Stimulated activated CD8-positive, alpha-beta memory T cell treated with anti-CD3 and anti-CD28 coated beads, Interleukin-7, amount 100 ng/mL, for 1 hour (primary cell): ENCODE measurements around the gene RND2.
"Not testable (repeated sequence)": the region's sequence is repeated elsewhere in the genome, so short reads cannot be mapped to it uniquely, and the experiment has no call there.

Experiments used
- DNase-seq, 2 donors: peaks; one replicate each; pipeline ENCODE4 v3.0.0-alpha.2; 2020; ENCODE audit warnings: low read depth in 2 of 2

The RND2 gene

DNA sequence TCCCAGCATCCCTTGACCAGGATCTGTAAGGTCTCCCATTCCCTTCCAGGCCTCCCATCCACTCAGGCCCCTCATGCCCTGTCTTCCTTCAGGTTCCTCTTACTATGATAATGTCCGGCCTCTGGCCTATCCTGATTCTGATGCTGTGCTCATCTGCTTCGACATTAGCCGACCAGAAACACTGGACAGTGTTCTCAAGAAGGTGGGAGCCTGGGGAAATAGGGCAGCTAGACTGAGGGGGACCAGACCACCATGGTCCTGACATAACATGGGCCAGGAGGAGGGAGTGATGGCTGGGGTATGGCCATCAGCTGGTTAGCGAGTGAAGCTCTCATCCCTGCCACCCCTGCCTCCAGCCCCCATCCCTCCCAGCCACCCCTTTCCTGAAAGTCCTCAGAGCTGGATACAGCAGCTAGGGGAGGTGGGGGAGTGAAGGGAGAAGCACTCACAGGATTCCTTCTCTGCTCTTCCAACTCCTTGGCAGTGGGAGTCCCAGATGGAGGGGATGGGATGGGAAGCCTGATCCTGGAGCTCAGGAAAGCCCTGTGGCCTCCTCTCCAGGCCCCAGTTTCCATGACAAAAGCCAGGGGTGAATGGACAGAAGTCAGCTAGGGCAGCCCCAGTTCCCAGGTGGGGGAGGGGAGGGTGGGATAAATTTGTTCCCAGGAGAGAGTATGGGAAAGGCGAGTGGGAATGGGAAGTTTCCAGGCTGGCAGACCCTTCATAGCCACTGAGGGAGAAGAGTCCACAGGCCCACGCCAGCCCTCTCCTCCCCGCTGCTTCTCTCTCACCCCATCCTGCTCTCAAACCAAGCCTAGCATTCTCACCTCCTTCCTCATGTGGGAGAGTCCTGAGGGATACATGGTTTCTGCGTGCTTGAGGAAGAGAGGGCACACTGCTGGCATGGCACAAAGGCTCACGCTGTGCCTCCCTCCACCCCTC is 2.3 kb downstream of the RND2 start:
- no peak for DNase-seq

GRCh38 chr17:43028221-43028861 is 3.3 kb downstream of the RND2 start:
- DNase-seq = no peak

DNA sequence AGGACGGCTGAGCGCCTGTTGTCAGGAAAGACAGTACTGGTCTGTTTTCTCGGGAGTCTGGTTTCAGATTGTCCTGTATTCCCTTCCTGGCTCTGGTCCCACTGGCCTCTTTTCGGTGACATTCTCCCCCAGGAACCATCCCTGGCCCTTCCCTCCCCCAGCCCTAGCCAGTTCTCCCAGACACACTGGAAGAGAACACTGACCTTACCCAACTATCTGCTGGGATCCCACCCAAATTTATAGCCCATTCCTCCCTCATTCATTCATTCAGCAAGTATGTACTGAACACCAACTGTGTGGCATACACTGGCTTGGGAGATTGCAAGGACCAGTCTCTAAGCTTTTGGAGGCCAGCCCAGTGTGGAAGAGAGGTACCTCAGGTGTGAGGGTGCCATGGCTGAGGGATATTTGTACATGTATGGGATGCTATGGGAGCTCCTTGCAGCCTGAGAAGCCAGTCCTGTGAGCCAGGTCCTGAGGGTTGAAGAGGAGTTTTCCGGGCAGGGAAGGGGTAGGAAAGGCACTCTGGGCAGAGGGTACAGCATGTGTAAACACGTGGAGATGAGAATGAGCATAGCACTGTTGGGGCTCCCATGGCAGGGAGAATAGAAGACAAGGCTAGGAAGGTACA is 5.2 kb downstream of the RND2 start:
- no peak for DNase-seq

GRCh38 chr17:43031666-43032065 is 6.6 kb downstream of the RND2 start:
- DNase-seq = no peak

- DNase-seq = no peak
These were observed 9.2 kb downstream of the RND2 start for GRCh38 chr17:43033948-43034881.

GRCh38 chr17:43034894-43035293 is 9.9 kb downstream of the RND2 start:
- DNase-seq = no peak

DNA sequence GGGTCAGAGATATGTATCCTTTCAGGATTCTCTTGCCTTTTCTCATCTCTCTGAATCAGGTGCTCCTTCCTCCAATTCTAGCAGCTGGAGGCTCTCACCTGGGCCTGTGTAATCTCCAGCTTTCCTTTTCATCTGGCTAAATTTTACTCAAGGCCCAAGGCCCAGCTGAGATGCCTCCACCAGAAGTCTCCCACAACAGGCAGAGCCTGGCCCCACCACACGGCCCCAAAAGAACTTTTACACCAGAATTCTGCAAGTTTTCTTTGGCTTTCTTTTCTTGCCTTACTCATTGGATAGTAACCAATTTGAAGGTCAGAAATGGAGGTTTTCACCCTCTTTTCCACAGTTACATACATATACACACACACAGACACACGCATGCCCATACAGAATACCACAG is 14.6 kb downstream of the RND2 start:
- no peak for DNase-seq

DNA sequence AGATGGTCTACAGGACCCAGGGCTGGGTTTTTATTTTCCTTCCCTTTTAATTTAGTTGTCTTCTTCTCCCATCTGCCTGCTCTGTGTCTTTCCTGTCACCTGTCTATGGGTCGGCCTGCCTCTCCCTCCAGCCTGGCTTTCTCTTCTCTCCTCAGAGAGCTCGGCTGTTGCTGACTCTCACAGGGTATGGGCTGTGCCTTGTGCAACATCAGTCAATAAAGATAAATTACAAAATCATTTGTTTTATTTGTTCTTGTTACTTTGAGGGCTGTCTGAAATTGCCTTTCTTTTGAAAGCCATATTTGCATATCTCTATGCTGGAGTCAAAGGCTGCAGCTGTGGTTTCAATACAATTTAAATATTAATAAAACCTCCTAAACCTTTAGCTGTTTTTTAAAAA is 15.6 kb downstream of the RND2 start:
- DNase-seq = no peak

DNA sequence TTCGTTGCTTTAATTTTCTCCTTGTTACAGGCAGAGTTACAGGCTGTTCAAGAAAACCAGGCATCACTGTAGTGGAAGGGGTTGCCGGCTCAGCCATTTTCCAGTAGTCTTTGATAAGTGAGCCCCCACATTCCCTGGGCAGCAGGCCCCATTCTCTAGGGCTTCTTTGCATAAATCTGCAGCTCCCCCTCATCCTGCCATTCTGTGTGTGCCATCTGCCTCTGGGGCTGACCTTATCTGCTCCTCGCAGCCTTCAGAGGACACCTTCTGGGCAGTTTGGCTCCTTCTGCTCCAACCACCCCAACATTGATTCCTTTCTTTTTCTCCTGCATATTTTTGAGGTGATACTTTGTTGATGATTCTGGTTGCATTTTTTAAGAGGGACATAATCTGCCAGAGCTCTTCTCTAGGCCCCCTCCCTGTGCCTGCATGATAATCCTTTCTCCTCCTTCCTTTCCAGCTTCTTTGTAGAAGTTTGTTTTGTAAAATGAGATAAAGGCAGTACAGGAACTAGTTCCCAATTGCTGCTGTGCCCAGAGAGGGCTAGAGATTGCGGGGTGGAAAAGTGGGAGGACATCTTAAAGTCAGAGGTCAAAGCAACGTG is 17.1 kb downstream of the RND2 start:
- no peak for DNase-seq

DNA sequence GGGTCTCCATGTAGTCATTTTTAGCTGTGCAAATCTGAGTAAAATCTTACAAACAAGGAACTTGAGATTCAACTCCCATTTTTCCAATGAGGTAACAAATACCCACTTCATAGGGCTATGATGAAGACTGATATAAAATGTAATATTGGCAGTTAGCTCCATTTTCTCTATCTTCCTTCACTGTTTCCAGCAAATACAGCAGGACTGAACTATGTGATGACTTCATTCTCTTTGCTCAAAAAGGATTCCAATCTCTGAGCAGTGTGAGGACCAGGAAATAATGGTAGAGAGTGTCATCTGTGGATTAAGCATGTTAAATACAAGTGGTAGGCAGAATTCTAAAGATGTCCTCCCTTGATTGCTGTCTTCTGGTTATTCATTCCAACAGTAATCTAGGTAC is 18.3 kb downstream of the RND2 start:
- DNase-seq = no peak

DNA sequence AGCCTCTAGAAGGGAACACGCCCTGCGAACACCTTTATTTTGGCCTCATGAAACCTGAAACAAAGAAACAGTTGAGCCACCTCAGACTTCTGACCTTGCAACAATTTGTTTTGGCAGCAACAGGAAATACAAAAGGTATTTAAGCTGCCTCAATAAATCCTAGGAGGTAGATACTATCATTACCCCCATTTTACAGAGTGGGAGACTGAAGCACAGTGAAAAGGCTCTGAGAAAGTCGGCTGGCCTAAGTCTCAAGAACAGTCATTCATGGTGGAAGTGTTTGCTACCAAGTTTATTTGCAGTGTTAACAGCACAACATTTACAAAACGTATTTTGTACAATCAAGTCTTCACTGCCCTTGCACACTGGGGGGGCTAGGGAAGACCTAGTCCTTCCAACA is 19.0 kb downstream of the RND2 start:
- no peak for DNase-seq

- no peak for DNase-seq
These were observed 26.9 kb downstream of the RND2 start for GRCh38 chr17:43051969-43052368.

DNA sequence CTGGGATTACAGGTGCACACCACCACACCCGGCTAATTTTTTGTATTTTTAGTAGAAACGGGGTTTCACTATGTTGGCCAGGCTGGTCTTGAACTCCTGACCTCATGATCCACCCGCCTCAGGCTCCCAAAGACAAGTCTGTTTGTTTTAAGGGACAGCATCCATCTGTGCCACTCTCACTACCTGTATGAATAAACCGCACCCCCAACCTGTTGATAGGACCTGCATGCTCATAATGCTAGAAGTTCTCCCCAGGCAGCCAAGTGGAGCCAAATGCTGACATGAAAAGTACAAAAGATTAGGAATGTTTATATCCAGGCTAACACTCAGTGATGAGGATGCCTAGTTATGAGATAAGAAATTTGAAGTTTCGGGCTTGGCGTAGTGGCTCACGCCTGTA is 28.0 kb downstream of the RND2 start:
- not testable (repeated sequence) for DNase-seq

GRCh38 chr17:43056051-43056450 is 31.0 kb downstream of the RND2 start:
- DNase-seq = no peak

GRCh38 chr17:43062984-43063638 is 38.1 kb downstream of the RND2 start:
- no peak for DNase-seq

- DNase-seq = no peak
These were observed 43.7 kb downstream of the RND2 start for GRCh38 chr17:43068570-43069367.

GRCh38 chr17:43069368-43069898 is 44.4 kb downstream of the RND2 start:
- no peak for DNase-seq

GRCh38 chr17:43070257-43070656 is 45.2 kb downstream of the RND2 start:
- DNase-seq = no peak

DNA sequence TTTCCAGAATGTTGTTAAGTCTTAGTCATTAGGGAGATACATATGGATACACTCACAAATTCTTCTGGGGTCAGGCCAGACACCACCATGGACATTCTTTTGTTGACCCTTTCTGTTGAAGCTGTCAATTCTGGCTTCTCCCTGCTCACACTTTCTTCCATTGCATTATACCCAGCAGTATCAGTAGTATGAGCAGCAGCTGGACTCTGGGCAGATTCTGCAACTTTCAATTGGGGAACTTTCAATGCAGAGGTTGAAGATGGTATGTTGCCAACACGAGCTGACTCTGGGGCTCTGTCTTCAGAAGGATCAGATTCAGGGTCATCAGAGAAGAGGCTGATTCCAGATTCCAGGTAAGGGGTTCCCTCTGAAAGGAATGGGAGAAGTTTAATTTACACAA is 45.8 kb downstream of the RND2 start:
- no peak for DNase-seq

GRCh38 chr17:43074869-43075268 is 49.8 kb downstream of the RND2 start:
- DNase-seq = no peak
